Adrenal gland (tissue), 5 donors: ENCODE results near the gene RBMS1.

ENCODE experiments used
- POLR2A ChIP-seq, 2 donors: fragments of 450-650 bp; IDR thresholded peaks; one replicate each; pipeline ENCODE4 v1.6.1; 2017; ENCODE audit warnings: antibody characterized with exemption in 2 of 2, mild to moderate bottlenecking in 2 of 2, moderate library complexity in 1 of 2
- TF ChIP-seq, protein P1 (sequence below), 6 experiments: fragments of 450-650 bp in 4 of 6; fragments of 200-600 bp in 2 of 6; sonication (generic) in 1 of 6; IDR thresholded peaks; 1 replicate in 5 of 6; 2 replicates in 1 of 6; pipeline versions ENCODE4 v1.5.1 to v1.8.0; 2016 to 2021; ENCODE audit warnings: antibody characterized with exemption in 6 of 6, mild to moderate bottlenecking in 2 of 6, moderate library complexity in 1 of 6
- donor health status: DM: no; HTN: no; CAD: no.

- TF ChIP-seq, protein P1, sequence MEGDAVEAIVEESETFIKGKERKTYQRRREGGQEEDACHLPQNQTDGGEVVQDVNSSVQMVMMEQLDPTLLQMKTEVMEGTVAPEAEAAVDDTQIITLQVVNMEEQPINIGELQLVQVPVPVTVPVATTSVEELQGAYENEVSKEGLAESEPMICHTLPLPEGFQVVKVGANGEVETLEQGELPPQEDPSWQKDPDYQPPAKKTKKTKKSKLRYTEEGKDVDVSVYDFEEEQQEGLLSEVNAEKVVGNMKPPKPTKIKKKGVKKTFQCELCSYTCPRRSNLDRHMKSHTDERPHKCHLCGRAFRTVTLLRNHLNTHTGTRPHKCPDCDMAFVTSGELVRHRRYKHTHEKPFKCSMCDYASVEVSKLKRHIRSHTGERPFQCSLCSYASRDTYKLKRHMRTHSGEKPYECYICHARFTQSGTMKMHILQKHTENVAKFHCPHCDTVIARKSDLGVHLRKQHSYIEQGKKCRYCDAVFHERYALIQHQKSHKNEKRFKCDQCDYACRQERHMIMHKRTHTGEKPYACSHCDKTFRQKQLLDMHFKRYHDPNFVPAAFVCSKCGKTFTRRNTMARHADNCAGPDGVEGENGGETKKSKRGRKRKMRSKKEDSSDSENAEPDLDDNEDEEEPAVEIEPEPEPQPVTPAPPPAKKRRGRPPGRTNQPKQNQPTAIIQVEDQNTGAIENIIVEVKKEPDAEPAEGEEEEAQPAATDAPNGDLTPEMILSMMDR (IDR thresholded peaks at IDR 0.05) = no peak
- TF ChIP-seq POLR2A (IDR thresholded peaks at IDR 0.05) = no peak
These were observed 108.8 kb downstream of the RBMS1 start for GRCh38 chr2:160384791-160385190.
